Naive thymus-derived CD4-positive, alpha-beta T cell (primary cell): ENCODE measurements around the gene UBE3A. TPM values are rescaled to one million over a fixed set of nuclear protein-coding genes. Genes with fewer than 3 reads are reported as not detected.
A peak's percentile ranks its signal among the peaks of the same experiment; 100 is the strongest.

Source experiments
- ATAC-seq: fragments of 150-1000 bp; cut with Tn5 transposase; 2 replicates; pipeline ENCODE4 v1.10.0; 2021; ENCODE audit warnings: mild to moderate bottlenecking, moderate library complexity
- CTCF ChIA-PET: fragments of 350-600 bp; sonication (Branson Sonifier 250); formaldehyde crosslinking; loops from one replicate; lab custom pipeline; 2021; ENCODE audit warnings: antibody characterized with exemption; lab: Charles Lee
- POLR2A ChIA-PET: fragments of 350-600 bp; sonication (Branson Sonifier 250); formaldehyde crosslinking; loops from one replicate; lab custom pipeline; 2021; ENCODE audit warnings: antibody characterized with exemption, inconsistent platforms; lab: Charles Lee
- DNase-seq, 9 donors: peaks; one replicate each; pipeline versions ENCODE4 v3.0.0 to v3.0.0-alpha.2; 2020 to 2022; ENCODE audit warnings: mixed read lengths in 1 of 9
- H3K27ac ChIP-seq: one replicate; pipeline ENCODE4 v1.7.0; 2013; ENCODE audit warnings: mild to moderate bottlenecking, low read depth, low read length, moderate library complexity
- H3K27me3 ChIP-seq, 2 donors: one replicate each; pipeline ENCODE4 v1.7.0; 2013; ENCODE audit warnings: low read length in 2 of 2, mild to moderate bottlenecking in 2 of 2, moderate library complexity in 2 of 2; ENCODE audit not compliant: control insufficient read depth in 2 of 2, insufficient read depth in 2 of 2
- H3K36me3 ChIP-seq, 3 experiments: 1 replicate in 2 of 3; 2 replicates in 1 of 3; pipeline ENCODE4 v1.7.0; 2013; ENCODE audit warnings: low read length in 3 of 3, mild to moderate bottlenecking in 3 of 3, moderate library complexity in 1 of 3; ENCODE audit not compliant: insufficient read depth in 3 of 3, control insufficient read depth in 2 of 3
- H3K4me1 ChIP-seq, 2 donors: one replicate each; pipeline ENCODE4 v1.7.0; 2013; ENCODE audit warnings: low read length in 2 of 2, mild to moderate bottlenecking in 2 of 2, moderate library complexity in 1 of 2; ENCODE audit not compliant: control insufficient read depth in 2 of 2, insufficient read depth in 2 of 2
- H3K4me3 ChIP-seq: 2 replicates; pipeline ENCODE4 v1.7.0; 2013; ENCODE audit warnings: mild to moderate bottlenecking, low read length
- H3K9me3 ChIP-seq, 3 experiments: 1 replicate in 2 of 3; 2 replicates in 1 of 3; pipeline ENCODE4 v1.7.0; 2013; ENCODE audit warnings: low read length in 3 of 3; ENCODE audit not compliant: control insufficient read depth in 2 of 3
- H3K27ac Mint-ChIP-seq, 9 donors: one replicate each; pipeline ENCODE4 v1.8.0; 2020 to 2022; ENCODE audit warnings: mixed read lengths in 9 of 9, mild to moderate bottlenecking in 8 of 9, moderate library complexity in 5 of 9, inconsistent platforms in 2 of 9
- H3K27me3 Mint-ChIP-seq, 5 donors: one replicate each; pipeline ENCODE4 v1.8.0; 2021 to 2022; ENCODE audit warnings: mixed read lengths in 5 of 5, mild to moderate bottlenecking in 1 of 5
- H3K36me3 Mint-ChIP-seq, 5 donors: one replicate each; pipeline ENCODE4 v1.8.0; 2020 to 2022; ENCODE audit warnings: mixed read lengths in 5 of 5, mild to moderate bottlenecking in 3 of 5, inconsistent platforms in 1 of 5
- H3K4me1 Mint-ChIP-seq, 7 donors: one replicate each; pipeline ENCODE4 v1.8.0; 2020 to 2022; ENCODE audit warnings: mixed read lengths in 7 of 7, mild to moderate bottlenecking in 3 of 7, inconsistent platforms in 1 of 7
- H3K4me3 Mint-ChIP-seq, 10 donors: one replicate each; pipeline ENCODE4 v1.8.0; 2020 to 2022; ENCODE audit warnings: mild to moderate bottlenecking in 10 of 10, mixed read lengths in 10 of 10, moderate library complexity in 6 of 10, inconsistent platforms in 2 of 10
- H3K9me3 Mint-ChIP-seq, 11 donors: one replicate each; pipeline ENCODE4 v1.8.0; 2020 to 2022; ENCODE audit warnings: mixed read lengths in 11 of 11, mild to moderate bottlenecking in 4 of 11, inconsistent platforms in 1 of 11, moderate library complexity in 1 of 11
- intact Hi-C, 2 donors: fragments of 100-400 bp; cut with micrococcal nuclease; formaldehyde crosslinking; loops; one replicate each; pipeline ENCODE4 v1.15.1; 2023
- polyA plus RNA-seq, 2 donors: library from polyadenylated mRNA; unstranded; fragments of 300-500 nt; fragmentation: Illumina TruSeq; gene quantifications; one replicate each; pipeline ENCODE4 v1.2.3, GENCODE V29; 2021
- total RNA-seq, 6 experiments: library from RNA in 5 of 6; stranded (reverse) in 5 of 6; gene quantifications; 1 replicate in 5 of 6; 2 replicates in 1 of 6; pipeline ENCODE4 v1.2.3 and lab custom pipeline; 2021 to 2026

The UBE3A gene
- total and polyA plus RNA-seq, 7 experiments from 2014 or later: 87.0 to 143 (median 107) TPM

GRCh38 chr15:25474251-25474650 is 35.4 kb upstream of the UBE3A start:
- peaks cover 0 to 2% (median 0%) of the 10 kb centered on the region in 7 donors for H3K4me1 Mint-ChIP-seq
- no peak overlapping the region for H3K27ac Mint-ChIP-seq
- intact Hi-C loops: no loop called here
- Histone ChIP-seq H3K9me3 (peaks cover 0 to 4% (median 0%) of the 10 kb centered on the region in 3 experiments), H3K27ac (no peak overlapping the region), H3K36me3 (no peaks in the 10 kb centered on the region), H3K4me1 (no peaks in the 10 kb centered on the region), H3K27me3 (no peaks in the 10 kb centered on the region), H3K4me3 (no peak overlapping the region)
- peaks cover 0 to 13% (median 6%) of the 10 kb centered on the region in 5 donors for H3K27me3 Mint-ChIP-seq
- CTCF ChIA-PET: no interaction called here
- ATAC-seq: no peak
- H3K4me3 Mint-ChIP-seq: no peak overlapping the region
- DNase-seq: no peak
- peaks cover 0 to 15% (median 4%) of the 10 kb centered on the region in 11 donors for H3K9me3 Mint-ChIP-seq
- no peaks in the 10 kb centered on the region for H3K36me3 Mint-ChIP-seq
- POLR2A ChIA-PET: no interaction called here

- Histone ChIP-seq H3K27me3 (no peaks in the 10 kb centered on the region), H3K27ac (no peak overlapping the region), H3K36me3 (no peaks in the 10 kb centered on the region), H3K4me1 (no peaks in the 10 kb centered on the region), H3K9me3 (peaks cover 0 to 4% (median 0%) of the 10 kb centered on the region in 3 experiments), H3K4me3 (no peak overlapping the region)
- ChIA-PET CTCF (no interaction called here), POLR2A (no interaction called here)
- ATAC-seq: no peak
- intact Hi-C loops: no loop called here
- peaks cover 0 to 1% (median 0%) of the 10 kb centered on the region in 7 donors for H3K4me1 Mint-ChIP-seq
- no peak overlapping the region for H3K4me3 Mint-ChIP-seq
- H3K36me3 Mint-ChIP-seq: peaks cover 0 to 8% (median 0%) of the 10 kb centered on the region in 5 donors
- DNase-seq: no peak
- H3K27ac Mint-ChIP-seq: no peak overlapping the region
- H3K27me3 Mint-ChIP-seq: peaks cover 0 to 47% (median 20%) of the 10 kb centered on the region in 5 donors
- peaks cover 0 to 16% (median 8%) of the 10 kb centered on the region in 11 donors for H3K9me3 Mint-ChIP-seq
These were observed 31.4 kb upstream of the UBE3A start for GRCh38 chr15:25470230-25470629.

DNA sequence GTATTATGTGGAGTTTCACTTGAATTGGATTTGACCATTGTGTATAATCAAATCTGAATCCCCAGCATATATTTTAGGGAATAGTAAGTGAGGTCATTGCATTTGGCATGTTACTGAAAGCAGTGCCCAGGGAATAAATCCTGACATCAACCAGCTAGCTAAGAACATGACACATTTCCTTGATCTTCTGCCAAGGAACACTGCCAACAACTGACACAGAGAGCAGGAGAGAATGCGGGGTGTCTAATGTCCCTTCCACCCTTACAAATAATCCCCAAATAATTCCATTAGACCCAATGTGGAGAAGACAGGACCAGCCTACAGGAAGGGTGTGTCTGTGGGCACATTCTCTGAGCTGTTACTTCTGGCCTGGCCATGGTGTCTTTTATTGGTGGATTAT is 30.6 kb upstream of the UBE3A start:
- Mint-ChIP-seq H3K4me1 (peaks cover 0 to 1% (median 0%) of the 10 kb centered on the region in 7 donors), H3K36me3 (peaks cover 0 to 8% (median 0%) of the 10 kb centered on the region in 5 donors)

GRCh38 chr15:25468611-25469010 is 29.8 kb upstream of the UBE3A start:
- Mint-ChIP-seq H3K27ac (no peak overlapping the region), H3K9me3 (peaks cover 0 to 16% (median 8%) of the 10 kb centered on the region in 11 donors), H3K27me3 (peaks cover 0 to 51% (median 20%) of the 10 kb centered on the region in 5 donors), H3K4me3 (no peak overlapping the region), H3K4me1 (peaks cover 0 to 1% (median 0%) of the 10 kb centered on the region in 7 donors), H3K36me3 (peaks cover 0 to 8% (median 0%) of the 10 kb centered on the region in 5 donors)
- POLR2A ChIA-PET: no interaction called here
- H3K9me3 ChIP-seq: peaks cover 0 to 4% (median 0%) of the 10 kb centered on the region in 3 experiments
- no peaks in the 10 kb centered on the region for H3K27me3 ChIP-seq
- no peaks in the 10 kb centered on the region for H3K4me1 ChIP-seq
- DNase-seq (no peak), ATAC-seq (no peak)
- intact Hi-C loops: no loop called here
- no peak overlapping the region for H3K27ac ChIP-seq
- no peaks in the 10 kb centered on the region for H3K36me3 ChIP-seq
- CTCF ChIA-PET: no interaction called here
- H3K4me3 ChIP-seq: no peak overlapping the region

More for the DNA sequence above, 30.6 kb upstream of the UBE3A start:
- no peak overlapping the region for H3K4me3 Mint-ChIP-seq
- no peak for ATAC-seq
- Histone ChIP-seq H3K4me3 (no peak overlapping the region), H3K9me3 (peaks cover 0 to 4% (median 0%) of the 10 kb centered on the region in 3 experiments), H3K4me1 (no peaks in the 10 kb centered on the region), H3K27ac (no peak overlapping the region), H3K36me3 (no peaks in the 10 kb centered on the region), H3K27me3 (no peaks in the 10 kb centered on the region)
- CTCF ChIA-PET: no interaction called here
- H3K27me3 Mint-ChIP-seq: peaks cover 0 to 47% (median 20%) of the 10 kb centered on the region in 5 donors
- intact Hi-C loops: no loop called here
- no peak overlapping the region for H3K27ac Mint-ChIP-seq
- peaks cover 0 to 16% (median 8%) of the 10 kb centered on the region in 11 donors for H3K9me3 Mint-ChIP-seq
- DNase-seq: no peak
- POLR2A ChIA-PET: no interaction called here

DNA sequence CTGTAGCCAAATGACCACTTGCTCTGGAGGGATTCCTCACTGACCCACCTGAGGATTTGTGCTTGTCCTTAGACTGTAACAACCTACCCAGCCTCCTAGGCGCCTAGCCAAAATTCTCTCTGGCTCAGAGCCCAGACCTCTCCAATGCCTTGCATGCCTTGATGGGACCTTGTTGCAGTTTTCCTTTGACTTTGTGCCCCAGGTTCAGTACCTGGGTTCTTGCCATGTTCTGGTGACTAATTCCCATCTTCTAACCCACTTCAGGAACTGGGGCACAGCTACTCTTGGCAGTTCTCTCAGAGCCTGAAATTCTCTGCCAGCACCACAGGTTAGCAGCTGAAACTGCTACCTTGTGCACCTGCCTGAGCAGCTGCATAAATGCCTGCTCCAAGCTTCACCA is 27.0 kb upstream of the UBE3A start:
- ATAC-seq (no peak), DNase-seq (no peak)
- H3K27ac ChIP-seq: no peak overlapping the region
- Mint-ChIP-seq H3K36me3 (peaks cover 0 to 8% (median 0%) of the 10 kb centered on the region in 5 donors), H3K9me3 (peaks cover 0 to 11% (median 2%) of the 10 kb centered on the region in 11 donors), H3K4me3 (no peak overlapping the region), H3K27me3 (peaks cover 0 to 44% (median 14%) of the 10 kb centered on the region in 5 donors), H3K4me1 (peaks cover 0 to 1% (median 0%) of the 10 kb centered on the region in 7 donors), H3K27ac (no peak overlapping the region)
- no peak overlapping the region for H3K4me3 ChIP-seq
- no peaks in the 10 kb centered on the region for H3K36me3 ChIP-seq
- ChIA-PET CTCF (no interaction called here), POLR2A (no interaction called here)
- no peaks in the 10 kb centered on the region for H3K4me1 ChIP-seq
- no peaks in the 10 kb centered on the region for H3K9me3 ChIP-seq
- intact Hi-C loops: no loop called here
- H3K27me3 ChIP-seq: no peaks in the 10 kb centered on the region

DNA sequence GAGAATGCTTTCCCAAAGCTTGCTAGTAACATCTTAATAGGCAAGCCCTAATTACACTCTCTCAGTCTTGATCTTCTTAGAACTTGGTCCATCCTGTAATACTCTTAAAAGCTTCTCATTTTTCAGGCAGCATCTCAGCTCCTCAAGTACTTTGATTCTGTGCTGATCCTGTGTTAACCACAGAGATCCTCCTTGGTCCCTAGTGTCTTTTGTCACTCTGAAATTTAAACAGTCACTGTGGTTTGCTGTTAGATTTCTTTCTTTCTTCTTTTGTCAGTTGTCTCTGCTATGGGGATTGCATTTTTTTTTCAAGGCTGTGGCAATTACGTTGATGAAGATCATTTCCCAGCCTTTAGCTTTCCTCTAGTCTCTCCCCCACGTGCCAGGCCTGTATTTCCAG is 26.0 kb upstream of the UBE3A start:
- ChIA-PET CTCF (no interaction called here), POLR2A (no interaction called here)
- no peak for ATAC-seq
- no peaks in the 10 kb centered on the region for H3K4me1 ChIP-seq
- H3K36me3 ChIP-seq: no peaks in the 10 kb centered on the region
- Mint-ChIP-seq H3K27ac (peak overlapping the region in 1 of 9 donors; percentile 1), H3K36me3 (peaks cover 0 to 8% (median 0%) of the 10 kb centered on the region in 5 donors), H3K4me3 (no peak overlapping the region), H3K4me1 (peaks cover 0 to 1% (median 0%) of the 10 kb centered on the region in 7 donors), H3K9me3 (peaks cover 0 to 11% (median 2%) of the 10 kb centered on the region in 11 donors), H3K27me3 (peaks cover 0 to 40% (median 14%) of the 10 kb centered on the region in 5 donors)
- no peak overlapping the region for H3K27ac ChIP-seq
- no peak for DNase-seq
- H3K4me3 ChIP-seq: no peak overlapping the region
- no peaks in the 10 kb centered on the region for H3K27me3 ChIP-seq
- intact Hi-C loops: no loop called here
- H3K9me3 ChIP-seq: no peaks in the 10 kb centered on the region

DNA sequence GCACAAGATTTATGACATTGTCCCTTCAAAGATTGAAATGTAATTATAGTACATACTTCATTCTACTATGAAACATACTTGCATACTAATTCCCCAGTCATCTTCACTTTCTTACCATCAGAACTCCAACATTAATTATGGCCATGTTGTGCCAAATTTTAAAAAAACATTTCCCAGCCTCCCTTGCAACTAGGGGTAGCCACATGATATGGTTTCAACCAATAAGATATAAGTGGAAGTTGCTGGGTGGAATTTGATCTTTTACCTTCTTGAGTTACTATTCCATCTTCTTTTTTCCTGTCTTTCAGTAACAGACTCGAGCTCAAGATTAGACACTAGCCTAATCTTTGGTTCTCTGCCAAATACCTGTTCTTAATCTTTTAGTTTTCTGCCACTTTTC is 25.6 kb upstream of the UBE3A start:
- Histone ChIP-seq H3K4me1 (no peaks in the 10 kb centered on the region), H3K27me3 (no peaks in the 10 kb centered on the region), H3K27ac (no peak overlapping the region), H3K4me3 (no peak overlapping the region), H3K9me3 (no peaks in the 10 kb centered on the region), H3K36me3 (no peaks in the 10 kb centered on the region)
- H3K9me3 Mint-ChIP-seq: peaks cover 0 to 11% (median 2%) of the 10 kb centered on the region in 11 donors
- H3K4me3 Mint-ChIP-seq: no peak overlapping the region
- POLR2A ChIA-PET: no interaction called here
- CTCF ChIA-PET: no interaction called here
- H3K4me1 Mint-ChIP-seq: peaks cover 0 to 1% (median 0%) of the 10 kb centered on the region in 7 donors
- peaks cover 0 to 40% (median 14%) of the 10 kb centered on the region in 5 donors for H3K27me3 Mint-ChIP-seq
- intact Hi-C loops: no loop called here
- no peak for ATAC-seq
- no peak for DNase-seq
- no peak overlapping the region for H3K27ac Mint-ChIP-seq
- peaks cover 0 to 8% (median 0%) of the 10 kb centered on the region in 5 donors for H3K36me3 Mint-ChIP-seq
